ENCODE data around the gene APOBEC3H.

APOBEC3H gene

DNA sequence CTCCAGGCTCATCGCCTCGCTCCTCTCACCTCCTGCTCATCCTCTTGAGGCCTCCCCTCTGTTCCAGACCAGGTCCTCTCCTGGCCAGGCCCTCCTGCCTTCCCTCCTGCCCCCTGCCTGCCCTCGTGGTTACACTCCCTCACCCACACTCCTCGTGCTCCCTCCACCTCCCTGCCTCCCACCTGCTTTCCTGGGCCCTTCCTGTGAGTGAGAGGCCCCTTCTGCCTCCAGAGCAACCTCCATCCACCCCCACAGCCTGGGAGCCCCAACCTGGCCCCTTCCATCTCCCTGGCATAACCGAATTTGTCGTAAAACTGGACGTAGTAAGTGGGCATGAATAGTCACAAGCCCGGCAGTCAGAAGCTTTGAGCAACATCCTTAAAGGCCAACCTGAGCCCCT is 15.4 kb upstream of the APOBEC3H start:
- DNase-seq = no peak

DNA sequence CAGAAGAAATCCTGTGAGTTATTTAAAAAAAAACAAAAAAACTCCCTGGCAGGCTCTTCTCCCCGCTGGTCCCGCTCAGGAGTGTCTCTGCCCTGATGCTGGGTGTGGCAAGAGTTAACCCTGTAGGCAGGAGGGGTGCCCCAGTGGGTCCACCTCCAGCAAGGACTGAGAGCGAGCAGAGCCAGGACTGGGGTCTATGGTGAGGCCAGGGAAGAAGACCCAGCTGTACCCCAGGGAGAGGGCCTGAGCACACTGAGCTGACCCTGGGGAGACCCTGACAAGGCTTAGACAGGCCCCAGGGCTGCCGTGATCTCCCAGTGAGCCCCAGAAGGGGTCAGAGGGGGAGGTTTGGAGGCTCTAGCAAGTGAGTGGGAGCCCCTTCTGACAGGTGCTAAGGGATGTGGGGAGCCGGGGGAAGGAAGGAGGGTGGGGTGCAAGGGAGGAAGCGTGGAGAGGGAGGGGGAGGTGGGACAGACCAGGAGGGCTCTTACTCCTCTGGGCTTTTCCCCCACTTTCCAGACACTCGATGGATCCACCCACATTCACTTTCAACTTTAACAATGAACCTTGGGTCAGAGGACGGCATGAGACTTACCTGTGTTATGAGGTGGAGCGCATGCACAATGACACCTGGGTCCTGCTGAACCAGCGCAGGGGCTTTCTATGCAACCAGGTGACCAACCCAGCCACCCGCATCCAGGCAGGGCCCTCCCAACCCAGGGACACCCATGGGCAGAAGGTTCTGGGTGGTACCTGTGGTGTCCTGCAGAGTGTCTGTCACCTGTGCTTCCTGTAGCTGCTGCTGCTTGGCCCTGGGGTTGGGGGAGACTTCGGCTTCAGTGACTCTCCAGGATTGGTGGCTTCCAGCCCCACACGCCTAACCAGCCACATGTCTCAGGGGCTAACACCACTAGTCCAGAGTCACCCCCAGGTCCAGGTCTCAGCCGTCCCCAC is 13.6 kb upstream of the APOBEC3H start:
- DNase-seq = no peak

DNA sequence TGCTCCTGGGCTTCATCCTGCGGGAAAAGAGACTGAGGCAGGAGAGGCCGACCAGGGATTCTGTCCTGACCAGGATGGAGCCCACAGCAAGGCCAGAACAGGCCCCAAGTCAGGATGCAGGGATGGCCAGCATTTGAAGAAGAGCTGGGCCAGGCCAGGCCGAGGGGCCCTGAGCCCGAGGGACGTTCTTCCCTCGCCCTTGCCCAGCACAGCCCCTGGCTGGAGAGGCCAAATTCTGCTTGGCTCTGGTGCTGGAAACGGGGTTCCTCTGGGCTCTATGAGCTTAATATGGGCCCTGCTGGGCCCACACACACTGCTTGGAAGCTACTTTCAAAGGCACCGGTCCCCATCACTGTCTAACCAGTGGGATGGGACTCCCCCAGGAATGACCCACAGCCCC is 12.4 kb upstream of the APOBEC3H start:
- no peak for DNase-seq

DNA sequence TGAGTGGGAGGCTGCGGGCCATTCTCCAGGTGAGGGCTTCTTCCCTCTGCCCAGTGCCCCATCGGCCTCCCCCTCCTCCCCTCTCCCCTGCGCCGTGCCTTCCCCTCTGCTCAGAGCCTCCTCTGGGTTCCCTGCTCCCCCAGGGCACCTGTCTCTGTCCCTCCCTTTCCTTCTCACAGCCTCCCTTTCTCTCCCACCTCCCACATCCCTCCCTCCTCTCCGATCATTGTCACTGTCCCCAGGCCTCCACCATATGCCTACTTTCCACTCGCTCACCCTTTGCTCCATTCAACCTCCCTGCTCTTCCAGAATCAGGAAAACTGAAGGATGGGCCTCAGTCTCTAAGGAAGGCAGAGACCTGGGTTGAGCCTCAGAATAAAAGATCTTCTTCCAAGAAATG is 9.9 kb upstream of the APOBEC3H start:
- DNase-seq = no peak

DNA sequence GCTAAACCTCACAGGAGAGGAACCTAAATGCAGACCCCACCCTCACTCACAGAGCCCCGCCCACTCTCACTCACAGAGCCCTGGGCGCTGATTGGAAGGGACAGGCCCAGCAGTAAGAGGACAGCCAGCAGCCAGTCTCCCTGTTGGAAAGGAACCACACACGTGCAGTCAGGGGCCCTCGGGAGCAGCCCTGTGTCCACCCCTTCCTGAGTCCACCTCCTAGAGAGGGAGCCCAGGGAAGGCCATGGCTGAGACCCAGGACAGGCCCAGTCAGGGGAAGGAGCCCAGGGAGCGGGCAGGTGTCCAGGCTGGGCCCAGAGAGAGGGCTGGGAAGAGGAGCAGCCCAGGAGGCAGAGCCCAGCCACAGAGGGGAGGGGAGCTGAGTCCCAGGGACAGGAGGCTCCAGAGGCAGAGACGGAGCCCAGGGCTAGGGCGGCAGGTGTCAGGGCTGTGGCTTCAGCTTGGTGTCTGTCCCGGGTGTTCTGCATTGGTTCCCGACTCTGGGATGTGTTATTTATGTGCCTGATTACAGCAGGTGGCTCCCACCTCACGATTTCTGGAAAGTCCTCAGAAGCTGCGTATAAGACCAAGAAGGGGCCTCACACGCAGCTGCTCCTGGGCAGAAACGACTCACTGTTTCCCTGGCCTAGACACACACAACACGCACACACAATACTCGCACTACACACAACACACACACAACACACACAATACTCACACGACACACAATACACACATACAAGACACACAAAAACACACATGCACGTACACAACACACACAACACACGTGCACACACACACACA is 9.0 kb upstream of the APOBEC3H start:
- no peak for DNase-seq

DNA sequence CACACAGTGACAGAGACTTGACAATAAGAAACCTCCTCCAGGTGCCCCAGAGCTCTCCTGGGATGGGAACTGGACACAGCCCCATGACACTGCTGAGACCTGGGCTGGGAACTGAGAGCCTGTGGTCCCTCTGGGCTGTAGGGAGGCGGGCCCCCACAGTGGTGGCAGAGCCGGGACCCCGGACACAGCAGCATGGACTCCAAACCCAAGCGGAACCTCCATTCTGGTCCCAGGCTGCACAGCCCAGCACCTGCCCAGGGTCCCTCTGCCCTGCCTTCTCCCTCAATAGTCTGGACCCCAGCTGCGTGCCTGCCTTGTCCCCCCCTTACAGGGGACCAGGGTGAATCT is 8.4 kb upstream of the APOBEC3H start:
- no peak for DNase-seq

DNA sequence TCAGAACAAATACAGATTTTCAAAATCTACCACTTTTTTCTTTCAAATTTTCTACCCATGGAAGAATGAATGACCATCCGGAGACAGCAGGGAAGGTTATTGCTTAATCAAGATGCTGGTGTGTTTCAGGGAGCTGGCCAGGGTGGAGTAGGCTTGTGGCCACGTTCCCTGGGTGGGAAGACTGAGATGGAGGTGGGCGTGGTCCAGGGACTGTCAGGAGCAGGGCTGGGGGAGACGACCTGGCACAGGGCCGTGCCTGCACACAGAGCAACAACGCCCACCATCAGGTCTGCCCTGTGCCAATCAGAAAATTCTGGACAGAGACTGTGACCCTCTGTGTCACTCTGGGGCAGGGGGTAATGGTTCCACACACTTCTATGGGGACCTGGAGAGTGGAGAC is 7.1 kb upstream of the APOBEC3H start:
- no peak for DNase-seq

DNA sequence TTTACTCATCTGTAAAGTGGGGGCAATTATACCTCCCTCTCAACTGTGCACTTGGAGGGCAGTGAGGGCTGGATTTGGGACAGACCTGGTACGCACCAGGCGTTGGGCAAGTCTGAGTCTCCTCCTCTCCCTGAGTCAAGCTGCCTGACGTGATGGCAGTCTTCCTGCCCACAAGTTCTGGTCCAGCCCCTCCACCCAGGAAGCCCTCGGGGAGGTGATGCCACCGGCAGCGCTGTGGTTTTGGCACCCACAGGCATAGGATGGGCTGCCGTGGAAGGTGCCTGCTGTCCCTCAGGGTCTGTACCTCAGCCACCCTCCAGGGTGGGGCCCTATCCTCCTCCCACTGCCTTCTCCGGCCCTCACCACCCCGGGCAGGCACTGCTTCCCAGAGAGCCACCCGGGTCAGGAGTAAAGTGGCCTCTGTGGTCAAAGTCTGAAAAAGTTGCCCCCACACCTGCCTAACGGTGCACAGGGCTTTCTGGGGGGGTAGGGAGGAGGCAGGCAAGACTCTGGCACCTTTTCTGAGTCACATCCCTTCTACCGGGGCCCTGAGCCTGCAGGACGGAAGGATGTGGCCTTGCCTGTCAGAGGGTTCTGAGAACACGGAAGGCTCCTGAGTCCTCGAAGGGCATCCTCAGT is 6.5 kb upstream of the APOBEC3H start:
- no peak for DNase-seq

DNA sequence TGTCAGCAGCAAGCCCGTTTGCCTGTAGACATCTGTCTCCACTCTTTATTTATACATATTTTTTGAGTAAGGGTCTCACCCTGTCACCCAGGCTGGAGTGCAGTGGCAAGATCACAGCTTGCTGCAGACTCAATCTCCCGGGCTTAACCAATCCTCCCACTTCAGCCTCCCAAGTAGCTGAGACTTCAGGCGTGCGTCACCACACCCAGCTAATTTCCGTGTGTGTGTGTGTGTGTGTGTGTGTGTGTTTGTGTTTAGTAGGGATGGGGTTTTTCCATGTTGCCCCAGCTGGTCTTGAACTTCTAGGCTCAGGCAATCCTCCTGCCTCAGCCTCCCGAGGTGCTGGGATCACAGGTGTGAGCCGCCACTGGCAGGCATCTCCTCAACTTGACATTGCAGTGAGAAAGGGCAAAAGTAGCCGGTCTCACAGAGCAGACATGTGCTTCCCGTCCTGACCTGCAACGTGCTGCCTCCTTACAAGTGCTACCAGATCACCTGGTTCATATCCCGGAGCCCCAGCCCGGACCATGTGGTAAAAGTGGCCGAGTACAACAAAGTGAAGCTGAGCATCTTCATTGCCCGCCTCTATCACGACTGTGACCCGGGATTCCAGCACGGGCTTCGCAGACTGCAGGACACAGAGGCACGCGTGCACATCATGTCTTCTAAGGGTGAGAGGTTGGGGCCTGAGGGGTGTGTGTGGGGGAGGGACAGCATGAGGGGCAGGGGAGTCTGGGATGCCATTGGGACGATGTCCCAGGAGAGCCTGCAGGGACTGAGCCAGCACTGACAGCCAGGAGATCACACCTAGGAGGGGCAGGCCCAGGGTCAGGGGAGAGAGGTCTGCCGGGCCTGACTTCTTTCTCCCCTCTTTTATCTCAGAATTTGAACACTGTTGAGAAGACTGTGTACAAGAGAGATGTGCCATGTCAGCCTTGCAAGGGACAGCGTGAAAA is 5.6 kb upstream of the APOBEC3H start:
- DNase-seq = no peak

DNA sequence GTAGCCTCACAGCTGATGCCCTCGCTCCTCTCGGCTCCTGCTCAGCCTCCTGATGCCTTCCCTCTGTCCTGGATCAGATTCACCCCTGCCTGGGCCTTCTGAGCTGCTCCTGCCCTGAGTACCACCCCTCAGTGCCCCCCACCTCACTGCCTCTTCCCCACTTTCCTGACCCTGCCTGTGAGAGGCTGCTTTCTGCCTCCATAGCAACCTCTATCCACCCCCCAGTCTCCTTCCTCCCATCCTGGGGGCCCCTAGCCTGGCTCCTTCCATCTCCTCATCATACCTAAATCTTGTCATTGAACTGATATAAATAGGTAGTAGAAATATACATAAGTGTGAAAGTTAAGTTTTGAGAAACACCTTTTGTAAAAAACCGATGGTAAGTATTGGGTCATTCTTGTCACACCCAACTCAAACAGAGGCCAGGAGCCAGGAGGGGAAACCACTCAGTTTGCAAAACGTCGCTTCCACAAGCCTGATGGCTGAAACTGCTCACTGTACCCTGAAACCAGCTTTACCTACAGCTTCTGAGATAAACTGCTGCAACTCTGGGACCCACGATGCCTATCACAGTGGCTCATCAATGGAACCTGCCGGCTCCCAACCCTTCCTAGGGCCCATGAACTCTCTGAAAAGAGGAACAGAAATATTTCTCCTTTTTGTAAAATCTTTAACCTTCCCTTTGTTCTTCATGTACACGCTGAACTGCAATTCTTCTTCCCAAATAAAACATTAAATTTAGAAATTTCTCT is 4.8 kb upstream of the APOBEC3H start:
- DNase-seq = no peak

DNA sequence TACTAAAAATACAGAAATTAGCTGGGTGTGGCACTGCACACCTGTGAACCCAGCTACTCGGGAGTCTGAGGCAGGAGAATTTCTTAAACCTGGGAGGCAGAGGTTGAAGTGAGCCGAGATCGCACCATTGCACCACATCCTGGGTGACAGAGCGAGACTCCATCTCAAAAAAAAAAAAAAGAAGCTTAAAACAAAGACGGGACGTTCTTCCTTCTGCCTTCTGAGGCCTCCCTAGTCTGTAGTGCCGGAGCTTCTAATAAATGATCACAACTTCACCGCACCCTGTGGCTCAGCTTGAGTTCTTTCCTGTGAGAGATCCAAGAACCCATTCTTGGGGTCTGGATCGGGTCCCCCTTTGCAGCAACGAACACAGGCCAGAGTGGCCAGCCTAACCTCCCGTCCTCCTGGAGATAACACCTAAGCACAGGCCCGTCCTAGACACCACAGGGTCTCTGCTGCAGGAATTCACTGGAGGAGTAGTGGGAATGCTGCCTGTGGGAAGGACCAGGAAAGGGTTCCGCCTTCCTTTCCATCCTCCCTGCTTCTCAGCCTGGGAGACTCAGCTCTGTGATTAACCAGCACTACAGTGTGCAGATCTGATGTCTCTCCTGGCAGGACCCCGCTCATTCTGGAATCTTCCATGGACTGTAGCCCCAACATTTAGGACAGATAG is 2.2 kb upstream of the APOBEC3H start:
- DNase-seq = no peak

DNA sequence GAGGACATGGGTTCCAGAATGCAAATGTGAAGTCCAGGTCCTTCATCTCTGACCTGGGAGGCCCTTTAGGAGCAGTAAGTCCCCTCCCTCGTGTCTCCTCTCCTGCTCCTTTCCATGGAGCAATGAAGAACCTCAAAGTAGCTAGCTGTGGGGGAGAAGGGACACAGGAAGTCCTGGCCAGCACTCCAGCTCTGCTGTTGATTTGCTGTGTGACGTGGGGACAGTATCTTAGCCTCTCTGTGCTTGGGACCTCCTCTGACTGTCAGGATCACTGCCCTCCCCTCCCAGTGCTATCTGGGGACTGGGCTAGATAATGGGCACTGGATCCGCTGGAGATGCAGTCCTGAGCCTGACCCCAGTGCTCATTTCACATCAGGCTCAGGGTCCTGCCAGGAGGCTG is 1.1 kb upstream of the APOBEC3H start:
- no peak for DNase-seq

DNA sequence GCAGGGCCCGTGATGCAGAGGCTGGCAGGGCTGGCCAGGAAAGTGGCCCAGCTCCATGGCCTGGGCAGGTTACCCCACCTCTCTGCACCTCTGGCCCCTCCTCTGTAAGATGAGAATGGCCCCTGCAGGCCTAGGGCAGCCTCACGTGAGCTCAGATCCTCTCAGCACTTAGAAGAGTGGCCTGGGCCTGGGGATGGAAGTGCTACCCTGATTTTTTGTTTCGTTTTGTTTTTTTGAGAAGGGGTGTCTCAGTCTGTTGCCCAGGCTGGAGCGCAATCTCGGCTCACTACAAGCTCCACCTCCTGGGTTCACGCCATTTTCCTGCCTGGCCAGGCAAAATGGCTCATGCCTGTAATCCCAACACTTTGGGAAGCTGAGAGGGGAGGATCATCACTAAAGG is 982 bp downstream of the APOBEC3H start:
- DNase-seq = no peak

DNA sequence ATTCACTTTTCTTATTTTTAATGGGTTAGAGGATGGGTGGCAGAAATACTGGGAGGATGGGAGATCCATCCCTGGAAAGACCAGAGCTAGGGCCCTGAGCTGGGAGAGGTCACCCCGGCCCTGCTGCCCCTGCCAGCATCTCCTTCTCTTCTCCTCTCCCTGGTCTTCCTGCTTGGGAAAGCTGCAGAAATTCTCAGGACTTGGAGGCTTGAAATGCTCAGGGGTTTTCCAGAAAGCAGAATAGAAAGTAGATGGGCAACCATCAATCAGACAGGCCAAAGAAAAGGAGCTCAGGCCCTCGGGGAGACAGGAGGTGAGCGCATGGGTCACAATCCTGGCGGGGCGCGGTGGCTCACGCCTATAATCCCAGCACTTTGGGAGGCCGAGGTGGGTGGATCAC is 1.5 kb downstream of the APOBEC3H start:
- DNase-seq = no peak

DNA sequence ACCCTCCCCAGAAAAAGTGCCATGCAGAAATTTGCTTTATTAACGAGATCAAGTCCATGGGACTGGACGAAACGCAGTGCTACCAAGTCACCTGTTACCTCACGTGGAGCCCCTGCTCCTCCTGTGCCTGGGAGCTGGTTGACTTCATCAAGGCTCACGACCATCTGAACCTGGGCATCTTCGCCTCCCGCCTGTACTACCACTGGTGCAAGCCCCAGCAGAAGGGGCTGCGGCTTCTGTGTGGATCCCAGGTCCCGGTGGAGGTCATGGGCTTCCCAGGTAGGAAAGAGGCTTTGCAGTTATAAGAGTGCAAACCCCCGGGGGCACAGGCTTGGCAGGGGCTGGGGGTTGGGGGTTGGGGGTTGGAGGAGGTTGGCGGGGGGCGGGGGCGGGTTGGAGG is 4.2 kb downstream of the APOBEC3H start:
- no peak for DNase-seq

DNA sequence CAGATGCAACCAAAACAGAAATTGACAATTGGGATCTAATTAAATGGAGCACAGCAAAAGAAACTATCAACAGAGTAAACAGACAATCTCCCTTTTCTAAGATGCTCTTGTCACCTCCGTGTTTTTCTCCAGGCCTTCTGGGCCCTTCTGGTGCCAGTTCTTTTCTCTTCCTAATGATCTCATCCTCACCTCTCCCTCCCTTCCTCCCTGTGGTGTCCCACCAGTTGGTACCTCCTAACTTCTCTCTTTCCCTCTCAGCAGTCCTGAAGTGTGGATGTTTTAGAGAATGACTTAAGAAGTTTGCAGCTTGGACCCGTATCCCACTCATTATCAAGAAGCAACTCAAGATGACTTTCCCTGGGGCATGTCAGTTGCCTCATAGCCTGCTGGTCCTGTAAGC is 6.4 kb downstream of the APOBEC3H start:
- no peak for DNase-seq

DNA sequence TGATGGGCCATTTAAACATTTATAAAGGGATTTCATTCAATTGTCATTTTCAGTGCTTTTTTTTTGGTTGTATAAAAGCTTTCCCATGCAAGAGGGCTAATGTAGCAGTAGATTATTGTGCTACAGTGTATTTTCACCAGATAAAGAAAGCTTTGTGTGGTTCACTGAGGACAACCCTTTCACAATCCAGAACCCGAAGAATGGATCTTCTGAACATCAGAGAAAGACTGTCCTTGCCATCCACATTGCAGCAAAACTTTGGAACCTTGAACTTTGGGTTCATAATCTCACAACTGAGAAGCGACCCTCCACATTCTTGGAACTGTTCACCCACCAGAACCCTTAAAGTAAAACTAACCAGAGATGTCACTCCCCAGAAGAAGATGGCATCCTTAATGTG is 9.3 kb downstream of the APOBEC3H start:
- DNase-seq = no peak

DNA sequence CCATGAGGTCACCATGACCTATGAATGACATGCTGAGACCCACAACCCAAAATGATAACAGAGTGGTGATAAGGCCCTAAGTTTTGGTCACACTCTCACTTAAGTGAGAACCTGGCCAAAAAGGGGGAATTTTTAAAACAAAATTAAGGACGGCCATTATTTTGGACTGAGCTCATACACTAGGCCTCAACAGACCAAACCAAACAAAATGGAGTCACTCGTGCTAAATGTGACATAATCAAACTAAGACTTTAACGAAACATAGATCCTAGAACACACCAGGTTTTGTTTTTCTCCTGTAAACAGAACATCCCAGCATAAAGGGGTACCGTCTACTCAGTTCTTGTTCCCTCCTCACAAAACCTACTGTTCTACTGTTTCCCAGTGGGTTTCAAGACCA is 11.4 kb downstream of the APOBEC3H start:
- no peak for DNase-seq

DNA sequence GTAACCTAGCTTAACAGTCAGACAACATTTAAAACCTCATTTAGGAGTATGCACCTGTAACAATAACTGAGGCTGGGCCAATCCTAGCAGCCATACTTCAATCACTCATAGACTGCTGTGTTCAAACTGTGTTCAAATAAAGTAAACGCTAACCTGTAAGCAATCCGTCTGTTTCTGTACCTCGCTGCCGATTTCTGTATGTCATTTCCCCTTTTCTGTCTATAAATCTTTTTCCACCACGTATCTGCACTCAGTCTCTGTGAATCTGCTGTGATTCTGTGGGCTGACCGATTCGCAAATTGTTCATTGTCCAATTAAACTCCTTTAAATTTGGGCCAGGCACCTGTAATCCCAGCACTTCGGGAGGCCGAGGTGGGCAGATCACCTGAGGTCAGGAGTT is 12.3 kb downstream of the APOBEC3H start:
- DNase-seq = no peak

DNA sequence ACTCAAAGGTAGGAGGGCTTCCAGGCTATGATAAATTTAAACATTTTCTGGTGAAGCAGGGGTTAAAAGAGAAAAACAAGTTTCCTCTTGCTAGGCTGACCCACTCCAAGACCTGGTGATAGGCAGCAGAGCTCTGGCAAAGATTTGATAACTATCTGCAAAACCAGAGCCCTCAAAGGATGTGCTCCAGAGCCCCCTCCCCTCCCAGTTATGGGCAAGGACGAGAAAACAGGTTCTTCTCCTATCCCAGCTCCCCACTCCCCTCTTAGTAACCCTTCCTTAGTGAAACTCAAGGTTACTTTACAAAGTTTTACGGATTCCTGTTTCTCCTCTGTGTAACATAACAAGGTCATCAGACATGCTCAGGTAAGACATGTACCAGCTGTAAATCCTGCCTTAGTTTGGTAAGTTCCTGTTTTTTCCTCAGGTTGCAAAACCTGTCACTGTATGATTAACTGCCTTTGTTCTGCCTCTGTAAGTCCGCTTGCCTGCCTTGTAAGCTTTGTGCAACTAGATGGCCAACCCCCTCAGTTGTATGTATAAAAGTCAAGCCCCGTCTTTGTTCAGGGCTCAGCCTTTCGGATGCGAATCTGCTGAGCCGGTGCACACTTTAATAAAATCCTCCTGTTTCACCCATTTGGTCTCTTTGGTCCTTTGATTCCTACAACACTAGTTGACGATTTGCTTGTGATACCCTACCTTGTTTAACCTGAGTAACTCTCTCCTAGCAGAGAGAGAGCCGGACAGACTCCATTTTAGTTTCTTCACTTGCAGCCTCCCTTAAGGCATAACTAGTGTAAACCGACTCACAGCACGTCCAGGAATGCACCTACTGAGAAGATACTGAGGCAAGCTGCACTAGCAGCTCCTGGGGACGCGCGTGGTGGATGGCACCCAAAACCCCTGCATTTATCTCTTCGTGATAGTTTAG is 13.9 kb downstream of the APOBEC3H start:
- no peak for DNase-seq

All from NCI-H345 (cell line).